Erythroblast (primary cell): ENCODE measurements around the gene MEX3A.
A peak's percentile ranks its signal among the peaks of the same experiment; 100 is the strongest.
"Not testable (repeated sequence)": the region's sequence is repeated elsewhere in the genome, so short reads cannot be mapped to it uniquely, and the experiment has no call there.

ENCODE experiments used
- DNase-seq, 2 experiments: peaks; one replicate each; lab custom pipeline; 2025; lab: John Stamatoyannopoulos, UW
- GATA1 ChIP-seq: IDR thresholded peaks from 2 replicates; pipeline ENCODE4 v1.6.1; 2011; ENCODE audit warnings: low read depth, mild to moderate bottlenecking, control low read depth, low read length, moderate library complexity
- POLR2A ChIP-seq: IDR thresholded peaks from 2 replicates; pipeline ENCODE4 v1.6.1; 2011; ENCODE audit warnings: mild to moderate bottlenecking, low read length

The MEX3A gene

GRCh38 chr1:156055281-156056048 lies 26.8 kb downstream of the MEX3A start:
- TF ChIP-seq GATA1 (no peak), POLR2A (no peak)

GRCh38 chr1:156054500-156055280 lies 27.6 kb downstream of the MEX3A start, which contains the start of gene LAMTOR2:
Gene LAMTOR2 (plus strand): TSS chr1:156054782. CDS start chr1:156054890, 108 bp downstream.
- peak; percentile 95 for DNase-seq
- TF ChIP-seq POLR2A (peak; percentile 82), GATA1 (no peak)

More at GRCh38 chr1:156055281-156056048, 26.8 kb downstream of the MEX3A start:
- DNase-seq, result no peak

- peak; percentile 90 to 93 for DNase-seq
- no peak for TF ChIP-seq POLR2A
- no peak for TF ChIP-seq GATA1
Measured at GRCh38 chr1:156053768-156054499, 28.3 kb downstream of the MEX3A start, which contains the start of gene UBQLN4. Gene UBQLN4 (minus strand): TSS chr1:156053798. CDS start chr1:156053701, 97 bp downstream.

- DNase-seq, result peak; percentile 76 to 77
- TF ChIP-seq GATA1, result no peak
Measured at GRCh38 chr1:156052862-156053767, 29.1 kb downstream of the MEX3A start.

GRCh38 chr1:156051011-156051725 lies 31.1 kb downstream of the MEX3A start:
- TF ChIP-seq POLR2A, result no peak
- TF ChIP-seq GATA1, result no peak

GRCh38 chr1:156050376-156050775 lies 31.9 kb downstream of the MEX3A start:
- TF ChIP-seq POLR2A, result no peak
- no peak for TF ChIP-seq GATA1
- no peak for DNase-seq

More at GRCh38 chr1:156051011-156051725, 31.1 kb downstream of the MEX3A start:
- no peak for DNase-seq

GRCh38 chr1:156048663-156049258 lies 33.5 kb downstream of the MEX3A start:
- TF ChIP-seq POLR2A (no peak), GATA1 (no peak)

GRCh38 chr1:156045076-156045475 lies 37.2 kb downstream of the MEX3A start:
- no peak for DNase-seq
- TF ChIP-seq POLR2A (no peak), GATA1 (no peak)

More at GRCh38 chr1:156048663-156049258, 33.5 kb downstream of the MEX3A start:
- DNase-seq, result no peak

- no peak for DNase-seq
- no peak for TF ChIP-seq GATA1
- no peak for TF ChIP-seq POLR2A
Measured at GRCh38 chr1:156042828-156043227, 39.4 kb downstream of the MEX3A start.

GRCh38 chr1:156034991-156035390 lies 47.3 kb downstream of the MEX3A start:
- not testable (repeated sequence) for DNase-seq

GRCh38 chr1:156033011-156033410 lies 49.3 kb downstream of the MEX3A start:
- no peak for DNase-seq
- no peak for TF ChIP-seq GATA1
- TF ChIP-seq POLR2A, result no peak

- DNase-seq, result no peak
- TF ChIP-seq POLR2A, result no peak
- TF ChIP-seq GATA1, result no peak
Measured at GRCh38 chr1:156026588-156026987, 55.7 kb downstream of the MEX3A start.
